KBM-7 (cell line): Measurements from ENCODE around the gene APP.
A peak's percentile ranks its signal among the peaks of the same experiment; 100 is the strongest.

Experiments used
- DNase-seq: peaks from one replicate; pipeline ENCODE4 v3.0.0-alpha.2; 2015
- in situ Hi-C: fragments of 300-500 bp; cut with MboI; formaldehyde crosslinking; loops from 2 replicates; pipeline ENCODE4 v1.14.3; 2020; ENCODE audit warnings: low sequenced_read_pairs, low pct_unique_long_range_greater_than_20kb, mixed read lengths

APP gene

GRCh38 chr21:26170471-26171257, at the start of gene APP:
Gene APP (minus strand): TSS chr21:26170770. CDS start chr21:26170620, 150 bp downstream.
- in situ Hi-C loops = no loop called here
- DNase-seq = peak; percentile 83

- DNase-seq = no peak
- in situ Hi-C loops = no loop called here
Measured at GRCh38 chr21:26212220-26212619, 41.6 kb upstream of the APP start.

- in situ Hi-C loops = no loop called here
Measured at GRCh38 chr21:26210614-26211013, 40.0 kb upstream of the APP start.

GRCh38 chr21:26207021-26207420, 36.5 kb upstream of the APP start:
- no peak for DNase-seq
- in situ Hi-C loops = no loop called here

More at GRCh38 chr21:26210614-26211013, 40.0 kb upstream of the APP start:
- DNase-seq = no peak

GRCh38 chr21:26199456-26199855, 28.9 kb upstream of the APP start:
- DNase-seq = no peak
- in situ Hi-C loops = no loop called here

GRCh38 chr21:26195708-26196107, 25.1 kb upstream of the APP start:
- no peak for DNase-seq
- in situ Hi-C loops = no loop called here

- in situ Hi-C loops = no loop called here
- no peak for DNase-seq
Measured at GRCh38 chr21:26194811-26195251, 24.3 kb upstream of the APP start.

- in situ Hi-C loops = no loop called here
- no peak for DNase-seq
Measured at GRCh38 chr21:26194326-26194725, 23.8 kb upstream of the APP start.

GRCh38 chr21:26191609-26192008, 21.0 kb upstream of the APP start:
- in situ Hi-C loops = no loop called here
- no peak for DNase-seq

- in situ Hi-C loops = no loop called here
Measured at GRCh38 chr21:26188422-26188821, 17.9 kb upstream of the APP start.

GRCh38 chr21:26185446-26185845, 14.9 kb upstream of the APP start:
- in situ Hi-C loops = no loop called here
- DNase-seq = no peak

More at GRCh38 chr21:26188422-26188821, 17.9 kb upstream of the APP start:
- no peak for DNase-seq

- in situ Hi-C loops = no loop called here
Measured at GRCh38 chr21:26185021-26185420, 14.5 kb upstream of the APP start.

GRCh38 chr21:26179501-26179900, 8.9 kb upstream of the APP start:
- in situ Hi-C loops = no loop called here
- no peak for DNase-seq

More at GRCh38 chr21:26185021-26185420, 14.5 kb upstream of the APP start:
- DNase-seq = no peak

- DNase-seq = no peak
- in situ Hi-C loops = no loop called here
Measured at GRCh38 chr21:26177746-26178426, 7.3 kb upstream of the APP start.

- in situ Hi-C loops = no loop called here
- no peak for DNase-seq
Measured at GRCh38 chr21:26177187-26177586, 6.6 kb upstream of the APP start.

- in situ Hi-C loops = no loop called here
- DNase-seq = no peak
Measured at GRCh38 chr21:26171258-26172100, 909 bp upstream of the APP start.

- in situ Hi-C loops = no loop called here
- DNase-seq = peak; percentile 62
Measured at GRCh38 chr21:26169611-26170470, 729 bp downstream of the APP start.

- in situ Hi-C loops = no loop called here
- peak; percentile 72 for DNase-seq
Measured at GRCh38 chr21:26169061-26169610, 1.4 kb downstream of the APP start.
